NCI-H2107 treated with DMSO at 0.1 percent for 48 hours (cell line): Measurements from ENCODE around the gene GPANK1.

Experiments used
- DNase-seq: peaks from one replicate; lab custom pipeline; 2025; ENCODE audit not compliant: unreplicated experiment; lab: John Stamatoyannopoulos, UW

The GPANK1 gene

DNA sequence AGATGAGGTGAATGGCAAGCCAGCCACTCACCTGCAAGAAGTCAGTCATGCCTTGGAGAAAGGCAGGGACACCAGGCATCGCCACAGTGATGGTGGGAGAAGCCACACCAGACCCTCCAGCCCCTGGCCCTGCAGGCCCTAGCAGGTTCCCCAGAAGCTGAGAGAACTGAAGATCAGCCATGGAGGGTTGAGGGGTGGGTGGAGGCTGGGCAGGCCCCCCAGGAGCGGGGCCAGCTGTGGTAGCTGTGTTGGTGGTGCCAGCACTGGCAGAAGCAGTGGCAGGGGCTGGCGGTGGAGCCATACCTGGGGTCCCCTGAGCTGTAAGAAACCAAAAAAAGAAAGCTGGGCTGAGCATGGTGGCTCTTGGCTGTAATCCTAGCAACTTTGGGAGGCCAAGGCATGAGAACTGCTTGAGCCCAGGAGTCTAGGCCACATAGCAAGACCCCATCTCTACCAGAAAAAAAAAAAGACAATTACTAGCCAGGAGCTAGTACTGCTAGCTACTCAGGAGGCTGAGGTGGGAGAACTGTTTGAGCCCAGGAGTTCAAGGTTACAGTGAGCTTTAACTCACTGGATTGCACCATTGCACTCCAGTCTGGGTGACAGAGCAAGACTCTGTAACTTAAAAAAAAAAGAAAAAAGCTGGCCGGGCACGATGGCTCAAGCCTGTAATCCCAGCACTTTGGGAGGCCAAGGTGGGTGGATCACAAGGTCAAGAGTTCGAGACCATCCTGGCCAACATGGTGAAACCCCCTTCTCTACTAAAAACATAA lies 21.8 kb downstream of the GPANK1 start:
- DNase-seq = no peak

DNA sequence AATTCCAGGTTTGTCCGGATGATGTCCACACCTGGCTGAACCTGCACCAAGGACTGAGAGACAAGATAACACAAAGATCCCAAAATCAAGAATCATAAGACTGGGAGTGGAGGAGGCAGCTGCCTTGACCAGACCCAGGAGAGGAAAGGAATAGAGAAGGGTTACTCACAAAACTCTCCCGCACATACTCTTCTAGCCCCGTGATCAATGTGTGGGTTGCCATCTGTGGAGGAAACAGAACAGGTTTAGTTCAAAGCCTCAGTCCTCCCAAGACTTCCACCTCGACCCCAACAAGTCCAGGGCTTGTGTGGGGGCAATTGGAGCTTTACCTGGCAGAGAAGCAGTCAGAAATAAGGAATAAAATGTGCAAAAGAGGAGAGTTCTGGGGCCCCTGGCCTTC lies 23.4 kb downstream of the GPANK1 start:
- DNase-seq = no peak

DNA sequence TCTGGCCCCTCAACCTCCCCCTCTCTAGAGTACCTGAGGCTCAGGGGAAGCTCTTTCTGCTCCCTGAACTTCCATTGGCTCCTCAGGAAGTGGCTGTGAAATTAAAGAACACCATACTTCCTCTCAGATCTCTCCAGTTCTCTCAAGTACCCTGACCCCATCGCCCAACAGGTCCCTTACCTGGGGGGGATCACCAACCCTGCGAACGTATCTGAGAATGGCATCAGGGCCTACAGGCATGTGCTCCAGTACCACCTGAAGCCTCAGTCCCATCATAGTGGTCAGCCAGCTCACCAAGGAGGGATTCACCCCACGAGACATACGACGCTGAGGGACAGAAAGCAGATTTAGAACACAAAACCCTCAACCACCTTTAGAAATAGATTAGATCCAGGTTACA lies 24.2 kb downstream of the GPANK1 start:
- no peak for DNase-seq

DNA sequence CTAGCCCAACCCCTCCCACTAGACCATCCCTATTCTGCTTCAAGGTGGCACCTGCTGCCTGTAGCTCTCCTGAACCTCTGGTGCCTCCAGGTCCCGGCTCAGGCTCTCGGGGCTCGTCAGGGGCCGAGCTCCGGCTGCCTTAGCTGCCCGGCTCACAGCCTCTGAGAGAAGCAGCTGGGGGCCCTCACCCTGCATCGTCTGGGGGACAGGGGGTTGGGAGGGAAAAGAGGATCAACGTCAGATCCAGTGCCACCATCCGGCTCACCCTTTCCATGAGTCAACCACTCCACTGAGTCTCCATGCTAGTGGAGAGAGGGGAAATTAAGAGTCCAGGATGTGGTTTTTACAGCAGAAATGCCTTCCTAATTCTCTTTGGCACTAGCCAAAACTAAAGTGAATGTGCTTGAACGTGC lies 25.3 kb downstream of the GPANK1 start:
- no peak for DNase-seq

DNA sequence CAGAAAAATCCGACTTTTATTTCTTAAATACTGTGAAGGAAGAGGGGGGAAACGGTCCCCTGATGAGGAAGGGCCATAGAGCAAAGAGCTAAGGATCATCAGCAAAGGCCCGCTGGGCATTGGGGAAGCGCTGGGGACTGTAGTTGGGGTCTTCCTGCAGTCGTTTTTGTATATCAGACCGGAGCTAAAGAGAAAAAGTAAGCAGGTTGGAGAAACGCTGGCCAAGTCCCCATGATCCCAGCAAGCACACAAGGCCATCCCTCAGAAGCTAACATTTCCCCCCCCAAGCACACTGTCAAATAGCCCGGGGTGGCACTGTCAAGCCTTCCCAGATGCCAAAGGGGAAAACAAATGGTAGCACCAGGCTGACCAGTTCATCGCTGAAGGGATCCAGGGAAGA lies 25.8 kb downstream of the GPANK1 start:
- no peak for DNase-seq

DNA sequence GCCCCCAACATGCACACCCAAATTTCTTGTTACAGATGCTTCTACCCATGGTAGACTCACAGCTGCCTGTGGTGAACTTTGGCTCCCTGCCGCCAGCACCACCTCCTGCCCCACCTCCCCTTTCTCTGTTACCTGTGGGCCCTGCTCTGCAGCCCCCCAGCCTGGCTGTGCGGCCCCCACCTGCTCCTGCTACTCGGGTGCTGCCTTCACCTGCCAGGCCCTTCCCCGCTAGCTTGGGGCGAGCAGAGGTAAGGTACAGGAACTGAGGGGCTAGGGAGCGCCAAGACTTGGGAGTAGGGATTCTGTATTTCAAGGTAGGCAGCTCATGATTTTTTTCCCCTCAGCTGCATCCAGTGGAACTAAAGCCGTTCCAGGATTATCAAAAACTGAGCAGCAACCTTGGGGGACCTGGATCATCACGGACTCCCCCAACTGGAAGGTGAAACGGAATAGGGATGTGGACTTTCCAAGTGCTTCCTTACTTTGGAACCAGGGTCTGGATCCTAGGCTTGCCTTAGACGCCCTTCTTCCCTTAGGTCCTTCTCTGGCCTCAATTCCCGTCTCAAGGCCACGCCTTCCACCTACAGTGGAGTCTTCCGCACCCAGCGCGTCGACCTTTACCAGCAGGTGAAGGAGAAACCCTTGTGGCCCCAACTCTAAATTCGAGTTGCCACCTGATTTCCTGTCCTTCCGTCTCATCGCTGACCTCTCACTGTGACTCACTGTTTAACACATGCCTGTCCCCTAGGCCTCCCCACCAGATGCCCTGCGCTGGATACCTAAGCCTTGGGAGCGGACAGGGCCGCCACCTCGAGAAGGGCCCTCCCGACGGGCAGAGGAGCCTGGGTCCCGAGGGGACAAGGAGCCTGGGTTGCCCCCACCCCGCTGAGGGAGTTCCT lies 27.9 kb downstream of the GPANK1 start:
- DNase-seq = no peak

DNA sequence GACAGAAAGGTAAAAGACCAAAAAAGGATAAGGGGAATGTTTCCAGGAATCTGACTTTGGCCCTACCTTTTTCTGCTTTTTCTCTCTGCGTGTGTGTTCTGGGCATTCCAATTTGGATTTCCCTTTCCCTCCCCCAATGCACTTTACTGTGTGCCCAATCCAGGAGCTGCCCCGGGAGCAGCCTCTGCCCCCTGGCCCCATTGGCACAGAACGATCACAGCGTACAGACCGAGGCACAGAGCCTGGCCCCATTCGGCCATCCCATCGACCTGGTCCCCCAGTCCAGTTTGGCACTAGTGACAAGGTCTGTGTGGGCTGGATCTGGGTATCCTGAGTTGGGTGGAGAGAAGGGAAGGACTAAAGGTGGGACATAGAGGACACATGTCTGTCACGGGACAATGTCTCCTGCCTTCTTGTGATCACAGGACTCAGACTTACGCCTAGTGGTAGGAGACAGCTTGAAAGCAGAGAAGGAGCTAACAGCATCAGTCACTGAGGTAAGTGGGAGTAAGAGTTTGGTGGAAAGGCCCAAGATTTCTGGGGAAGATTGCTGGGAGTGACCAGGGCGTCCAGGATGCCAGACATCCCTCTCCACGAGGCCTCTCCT lies 29.7 kb downstream of the GPANK1 start:
- no peak for DNase-seq

DNA sequence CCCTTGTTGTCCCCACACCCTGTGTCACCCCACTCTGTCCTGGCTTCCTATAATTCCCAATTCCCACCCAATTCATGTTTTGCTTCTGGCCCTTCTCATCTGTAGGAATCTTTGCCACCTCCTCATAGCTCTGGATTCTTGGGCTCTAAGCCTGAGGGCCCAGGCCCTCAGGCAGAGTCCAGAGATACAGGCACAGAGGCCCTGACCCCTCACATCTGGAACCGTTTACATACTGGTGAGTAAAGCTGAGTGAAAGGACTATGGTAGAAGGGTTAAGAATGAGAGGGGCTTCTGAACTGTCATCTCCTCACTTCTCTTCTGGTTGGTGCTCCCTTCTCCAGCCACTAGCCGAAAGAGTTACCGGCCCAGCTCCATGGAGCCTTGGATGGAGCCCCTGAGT lies 30.7 kb downstream of the GPANK1 start:
- DNase-seq = no peak

DNA sequence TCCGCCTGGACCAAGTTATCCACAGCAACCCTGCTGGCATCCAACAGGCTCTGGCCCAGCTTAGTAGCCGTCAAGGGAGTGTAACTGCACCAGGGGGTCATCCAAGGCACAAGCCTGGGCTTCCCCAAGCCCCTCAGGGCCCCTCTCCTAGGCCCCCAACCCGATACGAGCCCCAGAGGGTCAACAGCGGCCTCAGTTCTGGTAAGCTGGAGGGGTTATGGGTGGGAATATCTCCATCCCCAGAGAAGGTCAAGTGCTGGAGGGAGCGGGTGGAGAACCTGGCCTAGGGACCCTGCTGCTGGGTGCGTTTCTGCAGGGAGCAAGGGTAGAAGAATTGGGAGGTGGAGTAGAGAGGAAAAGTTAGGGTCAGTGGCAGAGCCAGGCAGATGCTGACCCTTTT lies 31.4 kb downstream of the GPANK1 start:
- no peak for DNase-seq

DNA sequence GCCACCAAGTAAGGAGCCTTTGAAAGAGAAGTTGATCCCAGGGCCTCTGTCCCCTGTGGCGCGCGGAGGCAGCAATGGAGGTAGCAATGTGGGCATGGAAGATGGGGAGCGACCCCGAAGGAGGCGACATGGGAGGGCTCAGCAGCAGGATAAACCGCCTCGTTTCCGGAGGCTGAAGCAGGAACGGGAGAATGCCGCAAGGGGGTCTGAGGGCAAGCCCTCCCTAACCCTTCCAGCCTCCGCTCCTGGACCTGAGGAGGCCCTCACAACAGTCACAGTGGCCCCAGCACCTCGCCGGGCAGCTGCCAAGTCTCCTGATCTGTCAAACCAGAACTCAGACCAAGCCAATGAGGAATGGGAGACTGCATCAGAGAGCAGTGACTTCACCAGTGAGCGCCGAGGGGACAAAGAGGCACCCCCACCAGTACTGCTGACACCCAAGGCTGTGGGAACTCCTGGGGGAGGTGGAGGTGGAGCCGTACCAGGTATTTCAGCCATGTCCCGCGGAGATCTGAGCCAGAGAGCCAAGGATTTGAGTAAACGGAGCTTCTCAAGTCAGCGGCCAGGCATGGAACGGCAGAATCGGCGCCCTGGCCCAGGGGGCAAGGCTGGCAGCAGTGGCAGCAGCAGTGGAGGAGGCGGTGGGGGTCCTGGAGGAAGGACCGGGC lies 32.4 kb downstream of the GPANK1 start:
- no peak for DNase-seq

DNA sequence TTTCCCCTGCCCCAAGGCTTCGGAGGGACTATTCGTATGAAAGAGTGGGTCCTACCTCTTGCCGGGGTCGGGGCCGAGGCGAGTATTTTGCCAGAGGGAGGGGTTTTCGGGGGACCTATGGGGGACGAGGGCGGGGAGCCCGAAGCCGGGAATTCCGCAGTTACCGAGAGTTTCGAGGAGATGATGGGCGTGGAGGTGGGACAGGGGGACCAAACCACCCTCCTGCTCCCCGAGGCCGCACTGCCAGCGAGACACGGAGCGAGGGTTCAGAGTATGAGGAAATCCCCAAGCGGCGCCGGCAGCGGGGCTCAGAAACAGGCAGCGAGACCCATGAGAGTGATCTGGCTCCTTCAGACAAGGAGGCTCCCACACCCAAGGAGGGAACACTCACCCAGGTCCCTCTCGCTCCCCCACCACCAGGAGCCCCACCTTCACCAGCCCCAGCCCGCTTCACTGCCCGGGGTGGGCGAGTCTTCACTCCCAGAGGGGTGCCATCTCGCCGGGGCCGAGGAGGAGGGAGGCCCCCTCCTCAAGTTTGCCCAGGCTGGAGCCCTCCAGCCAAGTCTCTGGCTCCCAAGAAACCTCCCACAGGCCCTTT lies 33.0 kb downstream of the GPANK1 start:
- DNase-seq = no peak

DNA sequence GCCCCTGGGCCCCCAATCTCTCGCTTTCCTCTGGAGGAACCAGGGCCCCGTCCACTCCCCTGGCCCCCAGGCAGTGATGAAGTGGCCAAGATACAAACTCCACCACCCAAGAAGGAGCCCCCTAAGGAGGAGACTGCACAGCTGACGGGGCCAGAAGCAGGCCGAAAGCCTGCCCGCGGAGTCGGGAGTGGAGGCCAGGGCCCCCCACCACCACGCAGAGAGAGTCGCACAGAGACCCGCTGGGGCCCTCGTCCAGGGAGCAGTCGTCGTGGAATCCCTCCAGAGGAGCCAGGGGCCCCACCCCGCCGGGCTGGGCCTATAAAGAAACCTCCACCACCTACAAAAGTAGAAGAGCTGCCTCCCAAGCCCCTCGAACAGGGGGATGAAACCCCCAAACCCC lies 33.6 kb downstream of the GPANK1 start:
- DNase-seq = no peak

DNA sequence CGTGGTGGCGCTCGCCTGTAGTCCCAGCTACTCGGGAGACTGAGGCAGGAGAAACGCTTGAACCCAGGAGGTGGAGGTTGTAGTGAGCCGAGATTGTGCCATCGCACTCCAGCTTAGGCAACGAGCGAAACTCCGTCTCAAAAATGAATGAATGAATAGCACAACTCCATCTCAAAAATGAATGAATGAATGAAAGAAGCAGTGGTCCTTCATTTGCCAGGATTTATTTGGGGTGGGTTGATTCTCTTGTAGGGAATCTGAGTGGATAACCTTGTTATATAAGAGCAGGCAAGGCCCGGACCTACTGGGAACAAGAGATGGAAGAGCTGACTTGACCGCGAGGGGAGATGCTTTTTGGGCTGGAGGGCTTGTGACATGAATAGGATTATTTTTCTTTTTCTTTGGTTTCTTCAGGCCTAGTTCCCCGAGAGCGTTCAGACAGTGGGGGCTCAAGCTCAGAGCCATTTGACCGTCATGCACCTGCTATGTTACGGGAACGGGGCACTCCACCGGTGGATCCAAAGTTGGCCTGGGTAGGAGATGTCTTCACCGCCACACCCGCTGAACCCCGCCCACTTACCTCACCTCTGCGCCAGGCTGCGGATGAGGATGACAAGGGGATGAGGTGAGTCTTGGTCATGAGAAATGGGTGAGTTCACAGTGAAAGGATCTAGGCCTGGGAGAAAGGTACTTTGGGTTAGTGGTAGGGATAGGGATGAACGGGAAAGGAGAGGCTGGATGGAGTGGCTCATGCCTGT lies 34.4 kb downstream of the GPANK1 start:
- no peak for DNase-seq

DNA sequence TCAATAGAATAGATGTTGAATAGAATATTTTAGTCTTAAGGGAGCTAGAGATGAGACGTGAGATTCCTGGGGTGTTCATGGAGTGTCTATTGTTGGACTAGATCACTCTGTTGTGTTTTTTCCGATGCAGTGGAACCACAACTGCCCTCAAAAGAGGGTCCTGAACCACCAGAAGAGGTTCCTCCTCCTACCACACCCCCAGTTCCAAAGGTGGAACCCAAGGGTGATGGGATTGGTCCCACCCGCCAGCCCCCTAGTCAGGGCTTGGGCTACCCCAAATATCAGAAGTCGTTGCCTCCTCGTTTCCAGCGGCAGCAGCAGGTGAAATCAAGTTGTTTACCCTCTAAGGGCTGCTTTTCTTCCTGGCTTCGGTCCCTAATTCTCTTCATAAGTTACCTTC lies 35.8 kb downstream of the GPANK1 start:
- no peak for DNase-seq

DNA sequence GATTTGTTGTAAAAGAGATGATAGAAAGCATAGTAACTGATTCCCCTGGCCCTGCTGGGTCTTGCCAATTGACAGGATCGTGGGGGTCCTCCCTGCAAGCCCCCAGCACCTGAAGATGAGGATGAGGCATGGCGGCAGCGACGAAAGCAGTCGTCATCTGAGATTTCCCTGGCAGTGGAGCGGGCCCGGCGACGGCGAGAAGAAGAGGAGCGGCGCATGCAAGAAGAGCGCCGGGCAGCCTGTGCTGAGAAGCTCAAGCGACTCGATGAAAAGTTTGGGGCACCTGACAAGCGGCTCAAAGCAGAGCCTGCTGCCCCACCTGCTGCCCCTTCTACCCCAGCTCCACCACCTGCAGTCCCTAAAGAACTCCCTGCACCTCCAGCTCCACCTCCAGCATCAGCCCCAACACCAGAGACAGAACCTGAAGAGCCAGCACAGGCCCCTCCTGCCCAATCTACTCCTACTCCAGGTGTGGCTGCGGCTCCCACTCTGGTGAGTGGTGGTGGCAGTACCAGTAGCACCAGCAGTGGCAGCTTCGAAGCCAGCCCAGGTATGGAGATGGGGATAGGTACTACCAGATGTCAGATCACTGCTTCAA lies 37.0 kb downstream of the GPANK1 start:
- DNase-seq = no peak

DNA sequence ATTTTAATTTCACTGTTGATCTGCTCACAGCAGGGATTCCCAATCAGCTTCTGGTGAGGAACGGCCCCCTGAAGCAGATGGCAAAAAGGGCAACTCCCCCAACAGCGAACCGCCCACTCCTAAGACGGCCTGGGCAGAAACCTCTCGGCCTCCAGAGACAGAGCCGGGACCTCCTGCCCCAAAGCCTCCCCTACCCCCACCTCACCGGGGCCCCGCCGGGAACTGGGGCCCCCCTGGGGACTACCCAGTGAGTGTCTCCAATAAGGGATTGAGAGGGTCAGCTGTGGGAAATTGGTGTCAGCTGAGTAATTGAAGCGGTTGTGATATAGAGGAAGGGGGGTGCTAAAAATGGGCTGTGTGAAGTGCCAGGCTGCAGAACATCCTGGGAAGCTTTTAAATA lies 37.8 kb downstream of the GPANK1 start:
- no peak for DNase-seq

DNA sequence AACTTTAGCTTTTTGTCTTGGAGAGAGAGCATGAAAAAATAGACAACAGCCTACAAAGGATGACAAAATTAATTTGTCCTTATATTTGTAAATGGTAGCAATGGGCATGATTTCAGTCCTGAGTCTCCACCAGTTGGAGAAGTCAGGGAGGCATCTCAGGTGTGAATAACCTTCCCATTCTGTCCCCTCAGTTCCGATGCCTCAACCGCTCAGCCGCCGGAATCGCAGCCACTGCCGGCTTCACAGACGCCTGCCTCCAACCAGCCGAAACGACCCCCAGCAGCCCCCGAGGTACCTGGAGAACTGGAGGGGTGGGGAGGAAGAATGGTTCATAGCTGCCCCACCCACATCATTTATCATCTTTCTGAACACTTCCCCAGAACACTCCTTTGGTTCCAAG lies 40.7 kb downstream of the GPANK1 start:
- DNase-seq = no peak

DNA sequence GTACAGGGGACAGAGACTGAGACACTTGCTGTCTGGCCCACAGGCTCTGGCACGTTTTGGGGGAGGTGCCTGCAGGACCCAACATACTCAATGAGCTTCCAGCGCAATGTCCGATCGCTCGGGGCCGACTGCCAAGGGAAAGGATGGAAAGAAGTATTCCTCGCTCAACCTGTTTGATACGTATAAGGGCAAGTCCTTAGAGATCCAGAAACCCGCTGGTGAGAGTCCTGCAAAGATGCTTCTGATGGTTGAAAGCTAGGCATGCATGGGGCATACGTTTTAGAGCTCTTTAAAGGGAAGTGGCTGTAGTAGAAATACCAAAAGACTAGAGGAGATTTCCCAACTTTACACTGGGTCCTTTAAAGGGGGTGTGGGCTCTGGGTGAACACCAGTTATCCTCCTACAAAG lies 42.1 kb downstream of the GPANK1 start:
- no peak for DNase-seq

DNA sequence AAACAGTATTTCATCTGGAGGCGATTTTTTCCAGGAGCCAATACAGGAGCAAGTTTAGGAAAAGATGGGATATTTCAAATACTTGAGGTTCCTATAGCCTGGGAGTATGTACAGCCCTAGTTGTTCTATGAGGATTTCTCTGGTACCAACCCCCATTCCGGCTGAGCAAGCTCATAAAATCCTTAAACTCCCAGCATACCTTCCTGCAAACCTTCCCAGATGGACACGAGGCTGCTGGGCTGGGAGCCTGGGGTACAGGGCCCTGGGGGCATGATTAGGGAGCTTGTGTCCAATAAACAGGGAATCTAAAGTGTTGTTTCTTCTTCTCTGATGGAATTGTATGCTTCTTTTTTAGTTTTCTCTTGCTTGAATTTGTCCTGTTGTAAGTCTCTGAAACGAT lies 42.8 kb downstream of the GPANK1 start:
- DNase-seq = no peak
